Measurements from ENCODE around the gene ATP5F1E. TPM values are rescaled to one million over a fixed set of nuclear protein-coding genes. Genes with fewer than 3 reads are reported as not detected.

ATP5F1E gene
- total RNA-seq, 4 donors from 2014 or later = 27.1 to 38.2 (median 33.7) TPM

- no peak for TF ChIP-seq CTCF (IDR thresholded peaks at IDR 0.05 in 4 of 5, conservative IDR thresholded peaks at IDR 0.05 in 1 of 5)
- no peak for TF ChIP-seq POLR2A (IDR thresholded peaks at IDR 0.05)
Measured at GRCh38 chr20:59075934-59076508, 43.9 kb upstream of the ATP5F1E start.

GRCh38 chr20:59074456-59074855 lies 42.3 kb upstream of the ATP5F1E start:
- intact Hi-C loops (cut with DNase I; ENCODE audit: low total_unique reads) = no loop called here
- Histone ChIP-seq H3K36me3 (no peaks in the 10 kb centered on the region), H3K4me3 (no peak overlapping the region), H3K4me1 (no peaks in the 10 kb centered on the region), H3K27me3 (peaks cover 0 to 9% (median 8%) of the 10 kb centered on the region in 3 donors), H3K9me3 (no peaks in the 10 kb centered on the region), H3K27ac (no peak overlapping the region)
- in situ Hi-C loops (cut with MboI; ENCODE audit: low sequenced_read_pairs in 4 of 4) = loop anchor here in 1 of 4 donors (25.0 kb wide), 1 partner anchor 338 kb away; no protein-coding TSS in a partner anchor
- ATAC-seq (no peak), DNase-seq (no peak)
- TF ChIP-seq POLR2A (IDR thresholded peaks at IDR 0.05) (no peak), CTCF (IDR thresholded peaks at IDR 0.05 in 4 of 5, conservative IDR thresholded peaks at IDR 0.05 in 1 of 5) (no peak)

More at GRCh38 chr20:59075934-59076508, 43.9 kb upstream of the ATP5F1E start:
- in situ Hi-C loops (cut with MboI; ENCODE audit: low sequenced_read_pairs in 4 of 4) = loop anchor here in 1 of 4 donors (25.0 kb wide), 1 partner anchor 336 kb away; no protein-coding TSS in a partner anchor
- no peaks in the 10 kb centered on the region for H3K4me1 ChIP-seq
- H3K4me3 ChIP-seq = no peak overlapping the region
- peaks cover 0 to 9% (median 8%) of the 10 kb centered on the region in 3 donors for H3K27me3 ChIP-seq
- no peak overlapping the region for H3K27ac ChIP-seq
- DNase-seq = no peak
- no peaks in the 10 kb centered on the region for H3K9me3 ChIP-seq
- intact Hi-C loops (cut with DNase I; ENCODE audit: low total_unique reads) = no loop called here
- no peaks in the 10 kb centered on the region for H3K36me3 ChIP-seq
- ATAC-seq = no peak

GRCh38 chr20:59073582-59073981 lies 41.4 kb upstream of the ATP5F1E start:
- in situ Hi-C loops (cut with MboI; ENCODE audit: low sequenced_read_pairs in 4 of 4) = loop anchor here in 1 of 4 donors (25.0 kb wide), 1 partner anchor 339 kb away; no protein-coding TSS in a partner anchor
- intact Hi-C loops (cut with DNase I; ENCODE audit: low total_unique reads) = no loop called here
- TF ChIP-seq CTCF (IDR thresholded peaks at IDR 0.05 in 4 of 5, conservative IDR thresholded peaks at IDR 0.05 in 1 of 5) = no peak
- no peak for TF ChIP-seq POLR2A (IDR thresholded peaks at IDR 0.05)
- Histone ChIP-seq H3K9me3 (no peaks in the 10 kb centered on the region), H3K27ac (no peak overlapping the region), H3K36me3 (no peaks in the 10 kb centered on the region), H3K4me1 (no peaks in the 10 kb centered on the region), H3K4me3 (no peak overlapping the region), H3K27me3 (peaks cover 0 to 9% (median 8%) of the 10 kb centered on the region in 3 donors)
- ATAC-seq (no peak), DNase-seq (no peak)

GRCh38 chr20:59071216-59071615 lies 39.1 kb upstream of the ATP5F1E start:
- in situ Hi-C loops (cut with MboI; ENCODE audit: low sequenced_read_pairs in 4 of 4) = loop anchor here in 1 of 4 donors (25.0 kb wide), 1 partner anchor 341 kb away; no protein-coding TSS in a partner anchor

More at GRCh38 chr20:59071216-59071615, 39.1 kb upstream of the ATP5F1E start:
- DNase-seq (no peak), ATAC-seq (no peak)
- Histone ChIP-seq H3K27me3 (peaks cover 0 to 6% (median 0%) of the 10 kb centered on the region in 3 donors), H3K4me1 (no peaks in the 10 kb centered on the region), H3K9me3 (no peaks in the 10 kb centered on the region), H3K4me3 (no peak overlapping the region), H3K27ac (no peak overlapping the region), H3K36me3 (no peaks in the 10 kb centered on the region)
- intact Hi-C loops (cut with DNase I; ENCODE audit: low total_unique reads) = no loop called here
- no peak for TF ChIP-seq CTCF (IDR thresholded peaks at IDR 0.05 in 4 of 5, conservative IDR thresholded peaks at IDR 0.05 in 1 of 5)
- TF ChIP-seq POLR2A (IDR thresholded peaks at IDR 0.05) = no peak

Data from gastrocnemius medialis (tissue), 4 donors.